Trophoblast cell (in vitro differentiated cells and primary cell): ENCODE data around the gene ITGA6.
A peak's percentile ranks its signal among the peaks of the same experiment; 100 is the strongest.

Experiments used
- DNase-seq, 2 donors: peaks; one replicate each; pipeline ENCODE4 v3.0.0-alpha.2; 2016
- H2AFZ ChIP-seq: 2 replicates; pipeline ENCODE4 v1.6.1; 2013; ENCODE audit warnings: low read length, moderate library complexity, mild to moderate bottlenecking; ENCODE audit not compliant: insufficient read depth, poor library complexity
- H2AK5ac ChIP-seq: 2 replicates; pipeline ENCODE4 v1.6.1; 2013; ENCODE audit warnings: mild to moderate bottlenecking, low read length
- H2BK120ac ChIP-seq: 2 replicates; pipeline ENCODE4 v1.6.1; 2013; ENCODE audit warnings: low read length, mild to moderate bottlenecking, moderate library complexity; ENCODE audit not compliant: insufficient read depth, poor library complexity
- H2BK12ac ChIP-seq: 2 replicates; pipeline ENCODE4 v1.6.1; 2013; ENCODE audit warnings: mild to moderate bottlenecking, low read length, moderate library complexity
- H2BK5ac ChIP-seq: 2 replicates; pipeline ENCODE4 v1.6.1; 2013; ENCODE audit warnings: low read length, low read depth, moderate library complexity, mild to moderate bottlenecking; ENCODE audit not compliant: poor library complexity
- H3K14ac ChIP-seq: 2 replicates; pipeline ENCODE4 v1.6.1; 2013; ENCODE audit warnings: mild to moderate bottlenecking, low read length
- H3K18ac ChIP-seq: 2 replicates; pipeline ENCODE4 v1.6.1; 2013; ENCODE audit warnings: mild to moderate bottlenecking, low read length
- H3K23ac ChIP-seq: 2 replicates; pipeline ENCODE4 v1.6.1; 2013; ENCODE audit warnings: low read length
- H3K27ac ChIP-seq: 2 replicates; pipeline ENCODE4 v1.5.1; 2013; ENCODE audit warnings: low read depth, mild to moderate bottlenecking, inconsistent platforms, low read length, moderate library complexity
- H3K27me3 ChIP-seq: 2 replicates; pipeline ENCODE4 v1.6.1; 2013; ENCODE audit warnings: inconsistent platforms, mild to moderate bottlenecking, low read length, moderate library complexity; ENCODE audit not compliant: insufficient read depth
- H3K36me3 ChIP-seq, 2 experiments: 1 replicate in 1 of 2; 2 replicates in 1 of 2; pipeline ENCODE4 v1.6.1; 2013; ENCODE audit warnings: low read length in 2 of 2, mild to moderate bottlenecking in 2 of 2, moderate library complexity in 1 of 2; ENCODE audit not compliant: insufficient read depth in 2 of 2, control insufficient read depth in 1 of 2
- H3K4ac ChIP-seq: 2 replicates; pipeline ENCODE4 v1.6.1; 2013; ENCODE audit warnings: low read depth, mild to moderate bottlenecking, low read length, moderate library complexity
- H3K4me1 ChIP-seq, 2 experiments: 1 replicate in 1 of 2; 2 replicates in 1 of 2; pipeline ENCODE4 v1.6.1; 2013; ENCODE audit warnings: low read length in 2 of 2, mild to moderate bottlenecking in 2 of 2, moderate library complexity in 1 of 2; ENCODE audit not compliant: insufficient read depth in 2 of 2, control insufficient read depth in 1 of 2
- H3K4me2 ChIP-seq: 2 replicates; pipeline ENCODE4 v1.6.1; 2013; ENCODE audit warnings: inconsistent platforms, mild to moderate bottlenecking, low read length, moderate library complexity
- H3K4me3 ChIP-seq: 2 replicates; pipeline ENCODE4 v1.5.1; 2013; ENCODE audit warnings: mild to moderate bottlenecking, low read depth, low read length, inconsistent platforms
- H3K79me1 ChIP-seq: one replicate; pipeline ENCODE4 v1.6.1; 2013; ENCODE audit warnings: low read length
- H3K79me2 ChIP-seq: 2 replicates; pipeline ENCODE4 v1.6.1; 2013; ENCODE audit warnings: low read length, mild to moderate bottlenecking; ENCODE audit not compliant: control insufficient read depth, insufficient read depth, poor library complexity
- H3K9ac ChIP-seq: 2 replicates; pipeline ENCODE4 v1.6.1; 2013; ENCODE audit warnings: mild to moderate bottlenecking, low read length
- H3K9me3 ChIP-seq: 2 replicates; pipeline ENCODE4 v1.6.1; 2013; ENCODE audit warnings: low read depth, mild to moderate bottlenecking, control low read depth, inconsistent platforms, low read length; ENCODE audit not compliant: insufficient read depth
- H4K12ac ChIP-seq: 2 replicates; pipeline ENCODE4 v1.6.1; 2013; ENCODE audit warnings: low read depth, mild to moderate bottlenecking, low read length, moderate library complexity
- H4K8ac ChIP-seq: 2 replicates; pipeline ENCODE4 v1.6.1; 2013; ENCODE audit warnings: low read depth, mild to moderate bottlenecking, low read length, moderate library complexity
- H4K91ac ChIP-seq: one replicate; pipeline ENCODE4 v1.6.1; 2013; ENCODE audit warnings: low read depth, mild to moderate bottlenecking, low read length, moderate library complexity
- WGBS: extraction: QIAGEN DNeasy Blood & Tissue Kit; methylation state at CpG from one replicate; pipeline ENCODE4 v1.1.7; 2013; ENCODE audit warnings: missing lambda C conversion rate; ENCODE audit not compliant: insufficient read length, insufficient coverage; ENCODE audit errors: extremely low coverage; 5-methylcytosine and 5-hydroxymethylcytosine counted together

ITGA6 gene

DNA sequence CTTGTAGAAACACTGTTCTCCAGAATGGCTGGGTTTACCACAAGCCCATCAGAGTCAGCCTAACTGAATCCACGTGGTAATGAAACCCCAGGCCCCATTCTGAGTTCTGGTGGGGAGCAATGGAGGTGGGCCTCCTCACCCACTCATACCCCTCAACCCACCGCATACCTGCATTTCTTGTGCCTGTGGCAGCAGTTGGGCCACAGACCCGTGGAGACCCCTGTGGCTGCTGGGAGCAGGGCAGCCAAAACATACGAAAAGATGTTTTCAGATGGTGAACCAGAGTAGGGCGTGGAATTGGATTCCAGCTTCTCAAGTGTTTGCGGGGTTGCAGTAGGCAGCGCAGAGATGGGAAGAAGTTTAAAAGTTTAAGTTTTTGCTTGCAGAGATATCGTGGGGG, 51.0 kb downstream of the ITGA6 start:
- H3K14ac ChIP-seq = no peak overlapping the region
- H3K4me1 ChIP-seq = peaks cover 5 to 12% of the 10 kb centered on the region in 2 experiments
- no peak overlapping the region for H4K8ac ChIP-seq
- no peak overlapping the region for H3K9ac ChIP-seq
- no peak overlapping the region for H2AK5ac ChIP-seq
- no peaks in the 10 kb centered on the region for H3K79me2 ChIP-seq
- no peak overlapping the region for H2BK120ac ChIP-seq
- no peak overlapping the region for H3K23ac ChIP-seq
- H2BK5ac ChIP-seq = no peak overlapping the region
- H3K9me3 ChIP-seq = no peaks in the 10 kb centered on the region
- H3K4ac ChIP-seq = no peak overlapping the region
- peaks cover 0 to 1% of the 10 kb centered on the region in 2 experiments for H3K36me3 ChIP-seq
- H3K4me3 ChIP-seq = no peak overlapping the region
- H2AFZ ChIP-seq = no peak overlapping the region
- no CpG with 5 or more reads among the region's 8 CpGs for WGBS
- no peak overlapping the region for H4K12ac ChIP-seq
- no peak overlapping the region for H3K4me2 ChIP-seq
- no peak for DNase-seq
- no peaks in the 10 kb centered on the region for H3K27me3 ChIP-seq
- H3K27ac ChIP-seq = no peak overlapping the region
- no peak overlapping the region for H2BK12ac ChIP-seq
- H3K18ac ChIP-seq = no peak overlapping the region
- no peaks in the 10 kb centered on the region for H3K79me1 ChIP-seq
- H4K91ac ChIP-seq = no peak overlapping the region

DNA sequence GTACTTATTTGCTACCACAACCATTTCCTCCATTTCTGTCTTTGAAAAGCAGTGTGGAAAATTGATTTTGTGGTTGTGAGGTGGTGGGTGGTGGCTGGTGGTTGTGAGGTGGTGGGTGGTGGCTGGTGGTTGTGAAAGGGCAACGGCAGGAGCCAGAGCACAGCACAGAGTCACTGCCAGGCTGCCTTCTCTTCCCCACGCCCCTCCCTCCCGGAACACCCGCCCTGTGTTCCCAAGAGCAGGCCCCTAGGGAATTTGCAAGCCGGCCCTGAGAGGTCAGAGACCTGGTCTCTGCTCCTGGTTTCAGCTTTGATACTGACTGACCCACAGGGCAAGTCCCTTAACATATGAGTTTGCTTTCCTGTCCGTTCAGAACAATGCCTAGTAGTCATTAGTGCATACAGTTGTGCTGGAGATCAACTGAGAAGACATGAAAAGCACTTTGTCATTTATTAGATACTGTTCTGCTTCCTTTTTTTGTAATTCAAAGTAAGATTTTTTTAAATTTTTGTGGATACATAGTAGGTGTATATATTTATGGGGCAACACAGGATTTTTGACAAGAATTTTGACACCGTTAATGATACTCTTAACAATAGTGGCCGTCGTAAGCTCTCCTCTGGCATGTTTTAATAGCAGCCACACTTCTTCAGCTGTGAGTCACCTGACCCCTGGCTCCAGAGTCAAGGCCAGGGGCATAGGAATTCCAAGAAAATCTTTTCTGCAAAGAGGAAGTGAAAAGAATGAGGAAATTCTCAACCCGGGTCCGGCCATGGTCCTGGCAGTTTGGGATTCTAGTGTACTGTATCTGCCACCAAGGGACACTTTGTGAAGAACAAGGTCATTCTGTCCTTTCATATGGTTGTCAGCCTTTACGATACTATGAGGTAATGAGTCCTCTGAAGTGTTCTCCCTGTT, 53.2 kb downstream of the ITGA6 start:
- H3K79me2 ChIP-seq = no peaks in the 10 kb centered on the region
- H3K4me1 ChIP-seq = peaks cover 5 to 12% of the 10 kb centered on the region in 2 experiments
- H3K4ac ChIP-seq = no peak overlapping the region
- H4K8ac ChIP-seq = no peak overlapping the region
- no peak overlapping the region for H3K14ac ChIP-seq
- H2AK5ac ChIP-seq = no peak overlapping the region
- H3K23ac ChIP-seq = no peak overlapping the region
- DNase-seq = peak; percentile 16 to 54
- no peak overlapping the region for H3K9ac ChIP-seq
- no peak overlapping the region for H2AFZ ChIP-seq
- no peaks in the 10 kb centered on the region for H3K36me3 ChIP-seq
- no peak overlapping the region for H2BK120ac ChIP-seq
- H3K27ac ChIP-seq = peak overlapping the region; percentile 12
- no peak overlapping the region for H4K12ac ChIP-seq
- no CpG with 5 or more reads among the region's 12 CpGs for WGBS
- H3K4me2 ChIP-seq = peak overlapping the region; percentile 28
- H3K79me1 ChIP-seq = no peaks in the 10 kb centered on the region
- H3K18ac ChIP-seq = no peak overlapping the region
- H2BK5ac ChIP-seq = no peak overlapping the region
- H4K91ac ChIP-seq = no peak overlapping the region
- no peak overlapping the region for H3K4me3 ChIP-seq
- no peaks in the 10 kb centered on the region for H3K27me3 ChIP-seq
- H2BK12ac ChIP-seq = no peak overlapping the region
- no peaks in the 10 kb centered on the region for H3K9me3 ChIP-seq

DNA sequence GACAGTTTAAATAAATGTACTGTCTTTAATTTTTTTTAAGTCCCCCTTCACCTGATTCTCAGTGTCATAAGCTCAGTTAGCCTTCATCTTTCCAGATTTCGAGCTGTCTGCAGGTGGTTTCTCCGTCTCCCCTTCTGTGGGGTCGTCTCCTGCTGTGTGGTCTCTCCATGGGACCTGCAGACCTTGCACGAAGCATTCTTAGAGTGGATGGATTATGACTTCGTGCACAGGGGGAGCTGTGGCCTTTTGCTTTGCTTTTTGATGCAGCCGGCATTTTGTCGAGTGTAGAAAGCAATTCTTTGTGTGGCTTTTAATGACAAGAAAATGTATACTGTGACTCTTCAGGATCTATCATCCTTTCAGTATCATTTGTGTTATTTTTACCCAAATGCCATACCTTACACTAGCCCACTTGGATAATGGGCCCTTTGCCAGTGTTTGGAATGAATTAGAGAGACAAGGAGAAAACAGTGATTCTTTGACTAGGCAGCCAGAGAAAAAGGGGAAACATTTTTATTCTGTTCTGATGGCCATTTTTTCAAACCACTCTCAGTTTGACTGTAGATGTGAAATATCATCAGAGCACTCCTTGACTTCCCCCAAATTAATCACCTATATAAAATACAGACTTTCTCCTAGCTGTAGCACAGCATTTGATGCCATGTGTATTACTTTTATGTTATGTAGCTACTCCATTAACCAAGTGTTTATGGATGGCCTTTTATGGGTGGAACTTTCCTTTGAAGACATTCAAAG, 54.3 kb downstream of the ITGA6 start:
- Histone ChIP-seq H2BK120ac (no peak overlapping the region), H2BK12ac (peak overlapping the region; percentile 61), H3K18ac (no peak overlapping the region), H3K27me3 (no peaks in the 10 kb centered on the region), H3K36me3 (no peaks in the 10 kb centered on the region), H3K4me3 (no peak overlapping the region), H3K79me1 (no peaks in the 10 kb centered on the region), H2AFZ (no peak overlapping the region), H4K91ac (no peak overlapping the region), H4K12ac (no peak overlapping the region), H3K14ac (no peak overlapping the region), H3K79me2 (no peaks in the 10 kb centered on the region), H3K9ac (no peak overlapping the region), H3K4me2 (no peak overlapping the region), H3K23ac (no peak overlapping the region), H4K8ac (no peak overlapping the region), H3K9me3 (no peaks in the 10 kb centered on the region), H2BK5ac (no peak overlapping the region), H2AK5ac (no peak overlapping the region), H3K27ac (no peak overlapping the region), H3K4me1 (peaks cover 5 to 12% of the 10 kb centered on the region in 2 experiments), H3K4ac (no peak overlapping the region)
- no peak for DNase-seq
- no CpG with 5 or more reads among the region's 7 CpGs for WGBS

DNA sequence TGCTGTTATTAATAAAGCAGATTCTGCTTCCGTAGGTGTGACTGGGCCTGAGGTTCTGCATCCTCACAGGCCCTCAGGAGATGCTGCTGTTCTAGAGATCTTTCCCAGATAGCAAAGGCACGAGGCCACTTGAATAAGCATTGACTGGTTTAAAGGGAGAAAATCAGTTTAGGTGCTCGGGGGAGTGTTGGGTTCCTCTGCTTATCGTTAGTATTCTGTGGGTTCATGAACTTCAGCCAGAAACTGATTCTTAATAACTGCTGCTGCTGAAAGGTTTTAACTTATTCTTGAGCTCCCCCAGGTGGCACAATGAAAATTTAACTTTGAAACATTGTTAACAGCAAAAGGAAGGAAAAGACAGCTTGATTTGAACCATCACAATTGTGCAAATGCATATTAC, 56.9 kb downstream of the ITGA6 start:
- DNase-seq = peak in 1 of 2 donors; percentile 33
- WGBS = no CpG with 5 or more reads among the region's 4 CpGs

More for the DNA sequence above, 56.9 kb downstream of the ITGA6 start:
- Histone ChIP-seq H3K36me3 (peaks cover 4 to 5% of the 10 kb centered on the region in 2 experiments), H3K27ac (no peak overlapping the region), H3K9ac (no peak overlapping the region), H3K4me2 (no peak overlapping the region), H3K4me1 (peaks cover 5 to 12% of the 10 kb centered on the region in 2 experiments), H2BK12ac (no peak overlapping the region), H3K79me2 (no peaks in the 10 kb centered on the region), H2BK120ac (no peak overlapping the region), H3K4me3 (no peak overlapping the region), H2BK5ac (no peak overlapping the region), H3K27me3 (no peaks in the 10 kb centered on the region), H2AFZ (no peak overlapping the region), H3K4ac (no peak overlapping the region), H4K91ac (no peak overlapping the region), H2AK5ac (no peak overlapping the region), H3K79me1 (no peaks in the 10 kb centered on the region), H3K18ac (no peak overlapping the region), H3K14ac (no peak overlapping the region), H4K8ac (no peak overlapping the region), H3K9me3 (peaks cover 1% of the 10 kb centered on the region), H4K12ac (no peak overlapping the region), H3K23ac (no peak overlapping the region)
